ENCODE measurements around the gene TNS1. TPM values are rescaled to one million over a fixed set of nuclear protein-coding genes. Genes with fewer than 3 reads are reported as not detected.

TNS1 gene
- polyA plus RNA-seq, 1 of the 3 experiments (the other 2 are of a cell fraction), result 12.1 TPM

DNA sequence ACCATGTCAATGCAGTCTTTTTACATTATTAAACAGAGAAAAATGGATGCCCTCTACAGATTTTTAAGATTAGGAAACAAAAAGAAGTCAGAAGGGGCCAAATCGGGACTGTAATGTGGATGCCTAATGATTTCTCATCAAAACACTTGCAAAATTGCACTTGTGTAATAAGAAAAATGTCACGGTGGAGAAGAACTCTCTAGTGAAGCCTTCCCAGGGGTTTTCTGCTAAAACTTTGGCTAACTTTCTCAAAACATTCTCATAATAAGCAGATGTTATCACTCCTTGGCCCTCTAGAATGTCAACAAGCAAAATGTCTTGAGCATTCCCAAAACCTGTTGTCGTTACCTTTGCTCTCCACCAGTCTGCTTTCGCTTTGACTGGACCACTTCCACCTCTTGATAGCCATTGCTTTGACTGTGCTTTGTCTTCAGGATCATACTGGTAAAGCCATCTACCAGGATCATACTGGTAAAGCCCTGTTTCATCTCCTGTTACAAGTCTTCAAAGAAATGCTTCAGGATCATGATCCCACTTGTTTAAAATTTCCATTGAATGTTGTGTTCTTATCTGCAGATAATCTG is 226.8 kb downstream of the TNS1 start:
- POLR2A ChIA-PET, result no interaction called here
- H3K9me3 ChIP-seq, result no peaks in the 10 kb centered on the region
- no peaks in the 10 kb centered on the region for H3K9me2 ChIP-seq
- H3F3A ChIP-seq (replicated peaks; ENCODE audit: insufficient read depth), result peaks cover 5% of the 10 kb centered on the region
- no peaks in the 10 kb centered on the region; a peak in 1 of 4 replicates for H3K4me1 ChIP-seq (ENCODE audit: control insufficient read depth in 1 of 2, insufficient read depth in 2 of 2, low read depth in 1 of 2, low read length in 1 of 2)
- no peak overlapping the region for H3K4me2 ChIP-seq
- no peaks in the 10 kb centered on the region for H4K20me1 ChIP-seq (ENCODE audit: insufficient read depth)
- H2AFZ ChIP-seq (ENCODE audit: low read depth), result no peak overlapping the region
- CTCF ChIA-PET, result interaction anchor here (3.5 to 7.0 kb wide), 3 partner anchors 10 to 218 kb away, joined by 14 to 55 read pairs (median 52); no protein-coding TSS in a partner anchor
- no peaks in the 10 kb centered on the region for H3K27me3 ChIP-seq (ENCODE audit: insufficient read depth)
- peaks cover 0 to 43% of the 10 kb centered on the region in 2 experiments for H3K36me3 ChIP-seq (replicated peaks in 1 of 2; ENCODE audit: control insufficient read depth in 1 of 2, insufficient read depth in 2 of 2, low read length in 1 of 2)
- no peak overlapping the region for H3K9ac ChIP-seq
- no peak for DNase-seq
- 55% methylated on average over 4 of the region's 4 CpGs for whole genome bisulfite sequencing (ENCODE audit: low lambda C conversion rate)
- H3K27ac ChIP-seq (ENCODE audit: low read depth in 2 of 2, low read length in 1 of 2), result no peak overlapping the region
- H3K79me2 ChIP-seq (ENCODE audit: insufficient read depth), result no peaks in the 10 kb centered on the region
- H3K4me3 ChIP-seq (ENCODE audit: low read depth in 2 of 2, low read length in 1 of 2), result no peak overlapping the region
- TF ChIP-seq TEAD4 (IDR thresholded peaks at IDR 0.05; ENCODE audit: borderline replicate concordance, insufficient read depth) (no peak), TCF12 (IDR thresholded peaks at IDR 0.05) (no peak), YY1 (IDR thresholded peaks at IDR 0.05; ENCODE audit: low read depth) (no peak), FOXM1 (IDR thresholded peaks at IDR 0.05; ENCODE audit: low read depth) (no peak), EP300 (IDR thresholded peaks at IDR 0.05; ENCODE audit: borderline replicate concordance in 1 of 2, low read depth in 1 of 2, low read length in 1 of 2) (no peak), USF1 (IDR thresholded peaks at IDR 0.05; ENCODE audit: borderline replicate concordance, low read depth) (no peak), MEF2A (IDR thresholded peaks at IDR 0.05; ENCODE audit: borderline replicate concordance, low read depth) (no peak), ELF1 (IDR thresholded peaks at IDR 0.05) (no peak), FOXJ3 (CRISPR knock-in tag; IDR thresholded peaks at IDR 0.05) (no peak), RCOR1 (IDR thresholded peaks at IDR 0.05; ENCODE audit: low read length) (no peak)
- TF ChIP-seq, protein P1, sequence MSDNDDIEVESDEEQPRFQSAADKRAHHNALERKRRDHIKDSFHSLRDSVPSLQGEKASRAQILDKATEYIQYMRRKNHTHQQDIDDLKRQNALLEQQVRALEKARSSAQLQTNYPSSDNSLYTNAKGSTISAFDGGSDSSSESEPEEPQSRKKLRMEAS (IDR thresholded peaks at IDR 0.05; ENCODE audit: low read depth), result no peak

- ChIA-PET POLR2A (no interaction called here), CTCF (interaction anchor here (3.3 to 7.0 kb wide), 3 partner anchors 11 to 18 kb away, joined by 14 to 55 read pairs (median 52); no protein-coding TSS in a partner anchor)
These were observed 228.6 kb downstream of the TNS1 start for GRCh38 chr2:217774232-217774631.

More at GRCh38 chr2:217774232-217774631, 228.6 kb downstream of the TNS1 start:
- Histone ChIP-seq H3K9me2 (no peaks in the 10 kb centered on the region), H3K79me2 (ENCODE audit: insufficient read depth) (no peaks in the 10 kb centered on the region), H2AFZ (ENCODE audit: low read depth) (no peak overlapping the region), H4K20me1 (ENCODE audit: insufficient read depth) (no peaks in the 10 kb centered on the region), H3K27ac (ENCODE audit: low read depth in 2 of 2, low read length in 1 of 2) (no peak overlapping the region), H3F3A (replicated peaks; ENCODE audit: insufficient read depth) (peaks cover under 1% of the 10 kb centered on the region), H3K4me3 (ENCODE audit: low read depth in 2 of 2, low read length in 1 of 2) (no peak overlapping the region), H3K9me3 (no peaks in the 10 kb centered on the region), H3K27me3 (ENCODE audit: insufficient read depth) (no peaks in the 10 kb centered on the region), H3K4me1 (ENCODE audit: control insufficient read depth in 1 of 2, insufficient read depth in 2 of 2, low read depth in 1 of 2, low read length in 1 of 2) (no peaks in the 10 kb centered on the region), H3K9ac (no peak overlapping the region), H3K4me2 (no peak overlapping the region), H3K36me3 (replicated peaks in 1 of 2; ENCODE audit: control insufficient read depth in 1 of 2, insufficient read depth in 2 of 2, low read length in 1 of 2) (peaks cover 0 to 32% of the 10 kb centered on the region in 2 experiments)
- WGBS (ENCODE audit: low lambda C conversion rate), result 70% methylated on average over 3 of the region's 3 CpGs
- TF ChIP-seq TCF12 (IDR thresholded peaks at IDR 0.05), result no peak
- no peak for TF ChIP-seq CHD2 (IDR thresholded peaks at IDR 0.05; ENCODE audit: low read length, partially characterized antibody)
- TF ChIP-seq, protein P2, sequence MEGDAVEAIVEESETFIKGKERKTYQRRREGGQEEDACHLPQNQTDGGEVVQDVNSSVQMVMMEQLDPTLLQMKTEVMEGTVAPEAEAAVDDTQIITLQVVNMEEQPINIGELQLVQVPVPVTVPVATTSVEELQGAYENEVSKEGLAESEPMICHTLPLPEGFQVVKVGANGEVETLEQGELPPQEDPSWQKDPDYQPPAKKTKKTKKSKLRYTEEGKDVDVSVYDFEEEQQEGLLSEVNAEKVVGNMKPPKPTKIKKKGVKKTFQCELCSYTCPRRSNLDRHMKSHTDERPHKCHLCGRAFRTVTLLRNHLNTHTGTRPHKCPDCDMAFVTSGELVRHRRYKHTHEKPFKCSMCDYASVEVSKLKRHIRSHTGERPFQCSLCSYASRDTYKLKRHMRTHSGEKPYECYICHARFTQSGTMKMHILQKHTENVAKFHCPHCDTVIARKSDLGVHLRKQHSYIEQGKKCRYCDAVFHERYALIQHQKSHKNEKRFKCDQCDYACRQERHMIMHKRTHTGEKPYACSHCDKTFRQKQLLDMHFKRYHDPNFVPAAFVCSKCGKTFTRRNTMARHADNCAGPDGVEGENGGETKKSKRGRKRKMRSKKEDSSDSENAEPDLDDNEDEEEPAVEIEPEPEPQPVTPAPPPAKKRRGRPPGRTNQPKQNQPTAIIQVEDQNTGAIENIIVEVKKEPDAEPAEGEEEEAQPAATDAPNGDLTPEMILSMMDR (IDR thresholded peaks at IDR 0.05), result no peak
- no peak for TF ChIP-seq POLR2AphosphoS5 (IDR thresholded peaks at IDR 0.05; ENCODE audit: low read depth, low read length)
- no peak for TF ChIP-seq GABPA (IDR thresholded peaks at IDR 0.05; ENCODE audit: low read depth)
- no peak for TF ChIP-seq TAF1 (IDR thresholded peaks at IDR 0.05; ENCODE audit: borderline replicate concordance, low read depth, low read length)
- no peak for TF ChIP-seq GATA2 (CRISPR knock-in tag; IDR thresholded peaks at IDR 0.05)
- DNase-seq, result no peak
